OCI-LY3 (cell line): ENCODE measurements around the gene ARHGEF17.

Experiments
- H2AFZ ChIP-seq: fragments of 200-600, 300-600 bp; shearing (Covaris generic); 2 replicates; pipeline ENCODE4 v1.6.0; 2014; ENCODE audit warnings: antibody characterized with exemption, low read depth, low read length
- H3K27ac ChIP-seq: fragments of 200-600, 300-600 bp; sonication (generic); 2 replicates; pipeline ENCODE4 v1.5.1; 2014; ENCODE audit warnings: mild to moderate bottlenecking, low read length, moderate library complexity, mixed read lengths
- H3K27me3 ChIP-seq: fragments of 200-600, 300-600 bp; sonication (generic); 2 replicates; pipeline ENCODE4 v1.6.1; 2014; ENCODE audit warnings: low read depth, low read length, mixed read lengths
- H3K36me3 ChIP-seq: fragments of 200-600, 300-600 bp; sonication (generic); replicated peaks from 2 replicates; pipeline ENCODE3; 2014; ENCODE audit warnings: low read depth, low read length, mixed read lengths
- H3K4me1 ChIP-seq: fragments of 300-600, 200-600 bp; sonication (generic); 2 replicates; pipeline ENCODE4 v1.6.1; 2014; ENCODE audit warnings: low read length, mixed read lengths
- H3K4me2 ChIP-seq: fragments of 200-600, 300-600 bp; sonication (generic); 2 replicates; pipeline ENCODE4 v1.6.1; 2014; ENCODE audit warnings: low read length, mixed read lengths
- H3K4me3 ChIP-seq: fragments of 300-600, 200-600 bp; sonication (generic); 2 replicates; pipeline ENCODE4 v1.5.1; 2014; ENCODE audit warnings: antibody characterized with exemption, mild to moderate bottlenecking, low read length, moderate library complexity
- H3K79me2 ChIP-seq: fragments of 300-600, 200-600 bp; shearing (Covaris generic); 2 replicates; pipeline ENCODE4 v1.6.1; 2014; ENCODE audit warnings: mild to moderate bottlenecking, low read length, mixed read lengths
- H3K9ac ChIP-seq: fragments of 300-600, 200-600 bp; shearing (Covaris generic); 2 replicates; pipeline ENCODE4 v1.6.0; 2014; ENCODE audit warnings: mild to moderate bottlenecking, low read length, moderate library complexity
- H3K9me3 ChIP-seq: fragments of 200-600, 300-600 bp; shearing (Covaris generic); 2 replicates; pipeline ENCODE4 v1.6.1; 2014; ENCODE audit warnings: low read length, mixed read lengths; ENCODE audit not compliant: insufficient read depth
- H4K20me1 ChIP-seq: fragments of 200-600, 300-600 bp; sonication (generic); 2 replicates; pipeline ENCODE4 v1.6.1; 2016; ENCODE audit warnings: low read length, mixed read lengths; ENCODE audit not compliant: insufficient read depth
- EZH2phosphoT487 ChIP-seq: fragments of 200-600 bp; shearing (Covaris generic); IDR thresholded peaks from 2 replicates; pipeline ENCODE4 v1.6.1; 2018; ENCODE audit warnings: antibody characterized with exemption, mixed run types, low read depth
- TF ChIP-seq, protein P1 (sequence below): fragments of 200-600, 300-600 bp; sonication (generic); IDR thresholded peaks from 2 replicates; pipeline ENCODE4 v1.5.1; 2014; ENCODE audit warnings: antibody characterized with exemption, low read length, low read depth

ARHGEF17 gene

DNA sequence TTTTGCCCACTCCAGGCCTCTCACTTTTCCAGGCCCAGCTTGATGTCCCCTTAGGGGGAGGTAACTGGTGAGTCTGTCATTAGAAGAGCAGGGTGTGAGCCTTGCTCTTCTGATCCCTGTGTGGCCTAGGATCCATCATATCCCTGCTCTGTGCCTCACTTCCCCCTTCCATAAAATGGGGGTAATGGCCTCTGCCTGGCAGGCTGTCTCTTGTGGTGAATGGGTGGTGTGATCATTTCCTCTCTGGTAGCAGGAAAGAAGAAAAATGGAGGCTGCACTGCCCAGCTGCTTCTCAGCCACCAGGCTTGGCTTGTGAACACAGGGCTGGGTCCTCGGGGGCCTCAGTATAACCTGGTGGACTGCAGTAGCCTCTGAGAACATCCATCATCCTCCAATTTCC lies 5.6 kb downstream of the ARHGEF17 start:
- H3K27me3 ChIP-seq = no peaks in the 10 kb centered on the region
- H3K4me3 ChIP-seq = no peak overlapping the region
- no peak for TF ChIP-seq EZH2phosphoT487
- TF ChIP-seq, protein P1, sequence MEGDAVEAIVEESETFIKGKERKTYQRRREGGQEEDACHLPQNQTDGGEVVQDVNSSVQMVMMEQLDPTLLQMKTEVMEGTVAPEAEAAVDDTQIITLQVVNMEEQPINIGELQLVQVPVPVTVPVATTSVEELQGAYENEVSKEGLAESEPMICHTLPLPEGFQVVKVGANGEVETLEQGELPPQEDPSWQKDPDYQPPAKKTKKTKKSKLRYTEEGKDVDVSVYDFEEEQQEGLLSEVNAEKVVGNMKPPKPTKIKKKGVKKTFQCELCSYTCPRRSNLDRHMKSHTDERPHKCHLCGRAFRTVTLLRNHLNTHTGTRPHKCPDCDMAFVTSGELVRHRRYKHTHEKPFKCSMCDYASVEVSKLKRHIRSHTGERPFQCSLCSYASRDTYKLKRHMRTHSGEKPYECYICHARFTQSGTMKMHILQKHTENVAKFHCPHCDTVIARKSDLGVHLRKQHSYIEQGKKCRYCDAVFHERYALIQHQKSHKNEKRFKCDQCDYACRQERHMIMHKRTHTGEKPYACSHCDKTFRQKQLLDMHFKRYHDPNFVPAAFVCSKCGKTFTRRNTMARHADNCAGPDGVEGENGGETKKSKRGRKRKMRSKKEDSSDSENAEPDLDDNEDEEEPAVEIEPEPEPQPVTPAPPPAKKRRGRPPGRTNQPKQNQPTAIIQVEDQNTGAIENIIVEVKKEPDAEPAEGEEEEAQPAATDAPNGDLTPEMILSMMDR = no peak
- no peak overlapping the region for H2AFZ ChIP-seq
- no peaks in the 10 kb centered on the region for H3K36me3 ChIP-seq
- H4K20me1 ChIP-seq = no peaks in the 10 kb centered on the region
- H3K9me3 ChIP-seq = no peaks in the 10 kb centered on the region
- no peaks in the 10 kb centered on the region for H3K79me2 ChIP-seq
- no peak overlapping the region for H3K4me2 ChIP-seq
- peaks cover 11% of the 10 kb centered on the region for H3K4me1 ChIP-seq
- no peak overlapping the region for H3K9ac ChIP-seq
- H3K27ac ChIP-seq = no peak overlapping the region

DNA sequence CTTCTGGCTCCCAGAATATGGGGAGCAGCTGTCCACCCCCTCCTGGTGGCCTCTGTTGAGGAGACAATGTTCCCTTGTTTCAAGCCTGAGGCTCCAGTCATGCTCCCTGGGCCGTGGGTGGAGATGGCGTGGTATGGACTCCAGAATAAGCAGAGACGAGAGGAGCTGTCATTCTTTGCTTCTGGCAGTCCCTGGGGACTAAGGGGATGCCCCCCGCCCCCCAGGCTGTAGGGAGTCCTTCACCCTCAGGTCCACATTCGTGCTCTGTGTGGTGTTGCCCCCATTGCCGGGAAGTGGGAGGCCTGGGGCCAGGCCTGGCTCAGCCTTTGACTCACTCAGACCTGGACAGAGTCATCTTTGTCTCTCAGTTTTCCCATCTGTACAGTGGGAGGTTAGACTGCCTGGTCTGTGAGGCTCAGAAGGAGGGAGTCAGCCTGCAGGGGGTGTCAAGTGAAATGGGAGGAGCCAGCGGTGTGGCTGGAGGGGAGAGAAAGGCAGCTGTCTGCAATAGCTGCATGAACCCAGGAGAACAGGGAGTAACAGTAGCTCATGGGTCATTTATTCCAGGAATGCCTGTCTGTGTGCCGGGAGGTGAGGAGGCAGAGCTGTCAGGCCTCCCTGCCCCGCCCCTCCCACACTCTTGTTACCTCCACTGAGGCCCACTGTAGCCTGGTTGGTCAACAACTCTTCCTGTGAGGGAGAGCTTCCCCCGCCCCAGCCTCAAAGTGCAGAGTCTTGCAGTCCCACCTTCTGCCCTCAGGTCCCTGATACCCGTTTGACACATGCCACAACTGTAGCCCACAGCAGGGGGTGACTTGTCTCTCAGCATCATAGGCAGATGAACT lies 6.3 kb downstream of the ARHGEF17 start:
- H3K27ac ChIP-seq = no peak overlapping the region
- H4K20me1 ChIP-seq = no peaks in the 10 kb centered on the region
- no peaks in the 10 kb centered on the region for H3K9me3 ChIP-seq
- no peak overlapping the region for H3K4me2 ChIP-seq
- no peak overlapping the region for H2AFZ ChIP-seq
- peaks cover 11% of the 10 kb centered on the region for H3K4me1 ChIP-seq
- no peaks in the 10 kb centered on the region for H3K27me3 ChIP-seq
- no peaks in the 10 kb centered on the region for H3K36me3 ChIP-seq
- no peak for TF ChIP-seq EZH2phosphoT487
- TF ChIP-seq, protein P1 = no peak
- no peak overlapping the region for H3K4me3 ChIP-seq
- no peaks in the 10 kb centered on the region for H3K79me2 ChIP-seq
- H3K9ac ChIP-seq = no peak overlapping the region

DNA sequence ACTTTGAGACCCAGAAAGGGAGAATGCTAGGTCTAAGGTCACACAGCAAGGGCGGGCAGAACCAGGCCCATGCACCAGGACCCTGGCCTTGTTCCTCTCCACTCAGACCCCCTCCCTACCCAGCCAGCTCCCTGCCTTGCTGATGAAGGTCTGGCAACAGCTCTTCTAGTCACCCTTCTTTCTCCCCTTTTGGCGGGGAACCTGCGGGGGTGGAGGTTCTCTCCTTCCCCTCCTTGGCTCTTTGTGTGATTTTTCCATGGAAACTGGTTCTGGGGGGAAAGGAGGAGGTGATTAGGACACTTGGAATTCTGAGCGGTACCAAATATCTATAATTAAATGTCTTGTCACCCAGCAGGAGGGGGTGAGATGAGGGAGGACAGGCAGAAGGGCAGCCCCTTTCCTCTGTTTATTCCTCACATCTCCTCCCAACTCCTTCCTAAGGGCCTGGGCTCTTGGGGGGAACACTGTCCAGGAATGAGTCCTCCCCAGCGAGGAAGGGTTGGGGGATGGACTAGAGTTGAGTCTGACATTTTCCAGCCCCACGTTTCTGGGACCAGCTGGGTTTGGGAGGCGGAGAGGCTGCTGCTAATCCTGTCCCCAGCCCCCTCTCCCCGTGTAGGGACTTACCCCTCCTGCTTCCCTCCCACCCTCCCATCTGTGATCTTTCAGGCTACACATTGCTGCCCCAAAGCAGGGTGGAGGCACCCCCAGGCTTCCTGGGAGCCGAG lies 7.4 kb downstream of the ARHGEF17 start:
- no peak overlapping the region for H3K9ac ChIP-seq
- H2AFZ ChIP-seq = no peak overlapping the region
- H3K4me2 ChIP-seq = no peak overlapping the region
- no peaks in the 10 kb centered on the region for H3K36me3 ChIP-seq
- H4K20me1 ChIP-seq = no peaks in the 10 kb centered on the region
- peaks cover 11% of the 10 kb centered on the region for H3K4me1 ChIP-seq
- TF ChIP-seq EZH2phosphoT487 = no peak
- TF ChIP-seq, protein P1 = no peak
- no peaks in the 10 kb centered on the region for H3K9me3 ChIP-seq
- no peak overlapping the region for H3K27ac ChIP-seq
- no peak overlapping the region for H3K4me3 ChIP-seq
- no peaks in the 10 kb centered on the region for H3K27me3 ChIP-seq
- no peaks in the 10 kb centered on the region for H3K79me2 ChIP-seq

DNA sequence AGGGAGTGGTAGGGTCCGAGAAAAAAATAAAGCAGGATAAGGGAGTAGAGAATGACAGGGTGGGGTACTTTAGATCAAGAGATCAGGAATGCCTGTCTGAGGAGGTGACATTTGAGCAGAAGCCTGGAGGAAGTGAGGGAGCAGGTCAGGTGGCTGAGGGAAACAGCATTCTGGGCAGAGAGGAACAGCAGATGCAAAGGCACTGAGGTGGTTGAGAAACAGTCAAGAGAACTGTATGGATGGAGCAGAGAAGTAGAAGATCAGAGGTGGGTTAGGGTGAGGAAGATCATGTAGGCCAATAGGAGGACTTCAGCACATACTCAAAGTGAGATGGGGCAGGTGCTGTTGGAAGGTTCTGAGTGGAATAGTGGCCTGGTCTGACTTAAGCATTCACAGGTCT lies 8.3 kb downstream of the ARHGEF17 start:
- H3K9ac ChIP-seq = no peak overlapping the region
- no peaks in the 10 kb centered on the region for H3K27me3 ChIP-seq
- no peak overlapping the region for H2AFZ ChIP-seq
- no peaks in the 10 kb centered on the region for H3K79me2 ChIP-seq
- no peak overlapping the region for H3K4me2 ChIP-seq
- TF ChIP-seq EZH2phosphoT487 = no peak
- TF ChIP-seq, protein P1 = no peak
- H3K4me1 ChIP-seq = peaks cover 11% of the 10 kb centered on the region
- no peak overlapping the region for H3K4me3 ChIP-seq
- H3K9me3 ChIP-seq = no peaks in the 10 kb centered on the region
- no peaks in the 10 kb centered on the region for H4K20me1 ChIP-seq
- no peaks in the 10 kb centered on the region for H3K36me3 ChIP-seq
- no peak overlapping the region for H3K27ac ChIP-seq
